Measurements from ENCODE around the gene COL9A3.

Gene COL9A3

DNA sequence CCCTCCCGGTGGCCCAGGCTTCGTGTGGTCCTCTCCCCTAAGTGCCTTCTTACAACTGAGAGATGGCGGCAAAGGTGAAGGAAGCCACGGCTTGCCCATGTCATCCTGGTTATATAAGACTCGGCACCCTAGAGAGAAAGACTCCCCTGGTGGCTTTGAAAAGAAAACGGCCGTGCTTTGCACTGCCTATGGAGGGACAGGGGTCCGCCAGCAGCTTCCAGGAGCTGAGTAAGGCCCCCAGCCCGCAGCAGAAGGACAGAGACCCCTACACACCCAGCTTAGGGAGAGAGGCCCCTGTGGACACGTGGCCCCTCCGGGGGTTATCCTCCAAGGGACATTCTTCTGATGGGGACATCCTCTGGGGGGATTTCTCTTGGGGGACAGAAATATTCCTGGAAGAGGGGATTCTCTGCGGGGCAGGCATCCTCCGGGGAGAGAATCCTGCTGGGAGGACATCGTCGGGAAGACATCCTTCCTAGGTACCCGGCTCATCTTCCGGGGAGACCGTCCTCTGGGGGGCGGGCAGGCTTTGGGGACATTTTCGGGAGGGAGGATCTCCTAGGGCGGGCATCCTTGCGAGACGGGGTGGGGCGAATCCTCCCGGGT, 12.7 kb upstream of the COL9A3 start:
- Histone ChIP-seq H3K36me3 (ENCODE audit: insufficient read depth, low read length) (peaks cover 21% of the 10 kb centered on the region), H3K27ac (no peak overlapping the region), H3K9ac (ENCODE audit: insufficient read length) (no peak overlapping the region), H3K9me3 (ENCODE audit: low read depth, low read length) (no peaks in the 10 kb centered on the region), H3K4me3 (peak overlapping the region; percentile 91)
- TF ChIP-seq POLR2AphosphoS5 (IDR thresholded peaks at IDR 0.05; ENCODE audit: borderline replicate concordance, low read depth, low read length) (no peak), EZH2 (IDR thresholded peaks at IDR 0.05) (no peak), FOXP2 (optimal IDR thresholded peaks at IDR 0.05; ENCODE audit: control extremely low read depth, extremely low read length, insufficient read depth) (no peak)
- no peak for DNase-seq (ENCODE audit: low read depth, low spot score)

DNA sequence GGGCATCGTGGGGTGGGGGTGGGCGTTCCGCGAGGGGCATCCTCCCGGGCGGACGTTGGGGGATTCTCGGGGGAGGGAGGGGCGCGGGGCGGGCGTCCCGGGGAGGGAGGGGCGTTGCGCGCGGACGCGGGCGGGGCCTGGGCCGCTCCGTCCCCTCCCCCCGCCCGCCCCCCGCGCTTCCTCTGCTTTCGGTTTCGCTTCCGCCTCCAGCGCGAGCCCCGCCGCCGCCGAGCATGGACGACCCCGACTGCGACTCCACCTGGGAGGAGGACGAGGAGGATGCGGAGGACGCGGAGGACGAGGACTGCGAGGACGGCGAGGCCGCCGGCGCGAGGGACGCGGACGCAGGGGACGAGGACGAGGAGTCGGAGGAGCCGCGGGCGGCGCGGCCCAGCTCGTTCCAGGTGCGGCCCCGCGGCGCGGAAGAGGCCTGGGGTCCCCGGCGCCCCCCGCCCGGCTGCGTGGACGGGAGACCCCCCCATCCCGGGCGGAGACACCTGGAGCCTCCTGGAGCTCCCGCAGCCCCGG, 12.2 kb upstream of the COL9A3 start, which contains the start of gene OGFR:
TSS of gene OGFR (plus strand) at position 209 of the 528 bp plus-strand sequence. CDS start at position 234, 25 bp downstream.
- H3K9me3 ChIP-seq (ENCODE audit: low read depth, low read length): no peaks in the 10 kb centered on the region
- peaks cover 21% of the 10 kb centered on the region for H3K36me3 ChIP-seq (ENCODE audit: insufficient read depth, low read length)
- no peak within 1 kb of the TSS for H3K27ac ChIP-seq
- TF ChIP-seq FOXP2 (optimal IDR thresholded peaks at IDR 0.05; ENCODE audit: control extremely low read depth, extremely low read length, insufficient read depth) (no peak), POLR2AphosphoS5 (IDR thresholded peaks at IDR 0.05; ENCODE audit: borderline replicate concordance, low read depth, low read length) (peak; percentile 72; the same call in 1 of the 2 replicates), EZH2 (IDR thresholded peaks at IDR 0.05) (no peak)
- DNase-seq (ENCODE audit: low read depth, low spot score): no peak
- H3K9ac ChIP-seq (ENCODE audit: insufficient read length): peak within 1 kb of the TSS; percentile 81
- H3K4me3 ChIP-seq: peak within 1 kb of the TSS; percentile 91

DNA sequence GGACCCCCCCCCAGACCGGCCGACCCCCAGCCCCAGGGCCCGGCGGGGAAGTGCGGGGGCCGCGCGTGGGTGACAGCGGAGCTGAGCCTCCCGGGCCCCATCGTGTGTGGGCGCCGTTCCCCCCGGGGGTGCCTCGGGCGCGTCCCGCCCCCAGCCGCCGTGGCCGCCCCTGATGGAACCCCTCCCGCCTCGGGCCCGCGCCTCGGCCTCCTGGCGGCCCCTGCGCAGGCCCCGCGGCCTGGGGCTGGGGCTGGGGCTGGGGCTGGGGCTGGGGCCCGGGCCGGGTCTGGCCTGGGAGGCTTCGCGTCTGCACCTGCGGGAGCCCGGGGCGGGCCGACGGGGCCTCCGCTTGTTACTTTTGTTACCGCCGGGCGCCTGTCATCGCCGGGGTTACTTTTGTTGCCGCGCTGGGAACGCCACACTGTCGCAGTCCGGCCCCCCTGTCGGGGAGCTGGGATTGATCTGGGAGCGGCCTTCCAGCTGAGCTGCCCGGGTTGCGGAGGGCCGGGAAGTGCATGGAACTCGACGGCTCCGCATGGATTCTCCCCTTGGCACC, 11.6 kb upstream of the COL9A3 start:
- Histone ChIP-seq H3K36me3 (ENCODE audit: insufficient read depth, low read length) (peaks cover 19% of the 10 kb centered on the region), H3K4me3 (peak overlapping the region; percentile 91), H3K9me3 (ENCODE audit: low read depth, low read length) (no peaks in the 10 kb centered on the region), H3K27ac (no peak overlapping the region), H3K9ac (ENCODE audit: insufficient read length) (peak overlapping the region; percentile 81)
- TF ChIP-seq POLR2AphosphoS5 (IDR thresholded peaks at IDR 0.05; ENCODE audit: borderline replicate concordance, low read depth, low read length): no peak
- no peak for TF ChIP-seq FOXP2 (optimal IDR thresholded peaks at IDR 0.05; ENCODE audit: control extremely low read depth, extremely low read length, insufficient read depth)
- no peak for TF ChIP-seq EZH2 (IDR thresholded peaks at IDR 0.05)
- DNase-seq (ENCODE audit: low read depth, low spot score): no peak

DNA sequence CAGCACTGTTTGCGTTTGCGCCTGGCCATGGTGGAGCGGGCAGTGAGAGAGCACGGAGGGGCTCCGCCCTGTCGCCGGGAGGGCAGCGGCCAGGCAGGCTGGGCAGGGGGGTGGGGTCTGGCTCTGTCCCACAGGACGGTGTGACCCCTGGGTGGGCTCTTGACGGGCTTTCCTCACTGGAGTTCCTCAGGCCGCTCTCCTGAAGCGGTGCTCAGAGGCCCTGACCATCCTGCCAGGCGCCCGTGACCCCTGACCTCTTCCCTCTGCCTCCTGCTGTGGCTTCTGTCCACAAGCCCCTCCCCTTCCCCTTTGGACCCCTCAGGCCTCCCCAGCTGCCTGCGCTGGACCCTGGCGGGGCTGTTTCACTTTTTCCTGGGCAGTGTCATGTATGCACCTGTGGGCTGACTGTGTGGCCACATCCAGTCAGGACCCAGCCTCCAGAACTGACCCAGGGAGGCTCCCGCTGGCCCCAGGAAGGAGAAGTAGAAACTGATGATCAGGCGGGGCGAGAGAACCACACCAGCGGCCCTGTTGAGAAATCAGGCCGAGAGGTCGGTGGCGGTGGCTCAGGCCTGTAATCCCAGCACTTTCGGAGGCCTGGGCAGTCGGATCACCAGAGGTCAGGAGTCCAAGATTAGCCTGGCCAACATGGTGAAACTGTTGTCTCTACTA, 11.0 kb upstream of the COL9A3 start:
- peak overlapping the region; percentile 91 for H3K4me3 ChIP-seq
- H3K9ac ChIP-seq (ENCODE audit: insufficient read length): peak overlapping the region; percentile 81
- H3K9me3 ChIP-seq (ENCODE audit: low read depth, low read length): no peaks in the 10 kb centered on the region
- no peak overlapping the region for H3K27ac ChIP-seq
- DNase-seq (ENCODE audit: low read depth, low spot score): no peak
- TF ChIP-seq FOXP2 (optimal IDR thresholded peaks at IDR 0.05; ENCODE audit: control extremely low read depth, extremely low read length, insufficient read depth) (no peak), POLR2AphosphoS5 (IDR thresholded peaks at IDR 0.05; ENCODE audit: borderline replicate concordance, low read depth, low read length) (no peak), EZH2 (IDR thresholded peaks at IDR 0.05) (no peak)
- peaks cover 14% of the 10 kb centered on the region; the same call in 1 of the 2 replicates for H3K36me3 ChIP-seq (ENCODE audit: insufficient read depth, low read length)

DNA sequence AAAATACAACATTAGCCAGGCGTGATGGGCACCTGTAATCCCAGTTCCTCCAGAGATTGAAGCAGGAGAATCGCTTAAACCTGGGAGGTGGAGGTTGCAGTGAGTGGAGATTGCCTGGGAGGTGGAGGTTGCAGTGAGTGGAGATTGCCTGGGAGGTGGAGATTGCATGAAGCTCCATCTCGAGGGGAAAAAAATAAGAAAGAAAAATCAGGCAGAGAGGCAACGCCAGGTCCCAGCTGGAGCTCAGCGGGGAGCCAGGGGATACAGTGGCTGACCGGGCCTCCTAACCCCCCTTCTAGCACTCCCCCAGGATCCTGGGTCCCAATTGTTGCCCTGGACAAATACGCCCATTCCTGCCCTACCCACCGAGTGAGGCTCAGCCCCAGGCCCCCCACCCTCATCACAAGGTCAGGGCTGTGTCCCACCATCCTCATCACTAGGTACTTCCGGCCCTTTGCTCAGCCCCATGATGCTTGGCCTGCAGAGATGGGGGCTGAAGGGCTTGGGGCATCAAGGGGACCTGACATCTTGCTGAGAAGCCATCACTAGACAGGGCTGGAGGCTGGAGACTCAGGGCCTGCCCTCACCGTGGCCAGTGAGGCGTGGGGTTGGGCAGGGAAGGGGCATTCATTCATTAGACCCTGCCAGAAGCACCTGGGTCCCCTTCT, 10.3 kb upstream of the COL9A3 start:
- H3K4me3 ChIP-seq: peak overlapping the region; percentile 91
- TF ChIP-seq FOXP2 (optimal IDR thresholded peaks at IDR 0.05; ENCODE audit: control extremely low read depth, extremely low read length, insufficient read depth): no peak
- TF ChIP-seq POLR2AphosphoS5 (IDR thresholded peaks at IDR 0.05; ENCODE audit: borderline replicate concordance, low read depth, low read length): no peak
- TF ChIP-seq EZH2 (IDR thresholded peaks at IDR 0.05): no peak
- no peaks in the 10 kb centered on the region for H3K9me3 ChIP-seq (ENCODE audit: low read depth, low read length)
- no peak for DNase-seq (ENCODE audit: low read depth, low spot score)
- H3K27ac ChIP-seq: no peak overlapping the region
- peaks cover 14% of the 10 kb centered on the region; the same call in 1 of the 2 replicates for H3K36me3 ChIP-seq (ENCODE audit: insufficient read depth, low read length)
- H3K9ac ChIP-seq (ENCODE audit: insufficient read length): peak overlapping the region; percentile 81

DNA sequence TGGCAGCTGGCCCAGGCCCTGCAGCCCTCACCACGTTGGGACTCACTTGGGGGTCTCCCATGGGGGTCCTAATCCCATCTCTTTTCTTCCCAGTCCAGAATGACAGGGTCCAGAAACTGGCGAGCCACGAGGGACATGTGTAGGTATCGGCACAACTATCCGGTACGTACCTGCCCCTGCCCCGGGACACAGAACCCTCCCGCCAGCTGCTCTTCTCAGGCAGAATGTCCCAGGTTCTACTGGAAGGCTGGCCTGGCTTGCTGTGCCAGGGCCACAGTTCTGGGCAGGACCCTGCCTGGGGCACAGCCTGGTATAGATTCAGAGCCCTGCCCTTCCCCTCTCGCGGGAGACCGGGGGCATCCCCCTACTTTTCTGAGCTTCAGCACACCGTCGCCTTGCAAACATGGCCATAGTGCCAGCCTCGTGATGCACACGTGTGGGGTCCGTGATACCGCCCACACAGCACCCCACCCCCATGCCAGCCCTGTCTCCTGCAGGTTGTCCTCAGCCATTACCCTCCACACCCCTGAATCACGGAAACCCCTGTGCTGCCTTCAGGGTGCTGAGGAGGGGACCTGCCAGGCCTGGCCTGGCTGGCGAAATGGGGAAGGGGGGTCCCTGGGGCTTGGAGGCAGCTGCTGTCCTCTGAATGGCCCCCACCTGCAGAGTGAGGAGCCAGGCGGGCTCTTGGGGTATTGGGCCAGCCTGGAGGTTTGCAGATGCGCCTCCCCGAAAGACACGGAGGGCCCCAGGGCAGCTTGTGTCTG, 9.2 kb upstream of the COL9A3 start:
- no peak overlapping the region for H3K9ac ChIP-seq (ENCODE audit: insufficient read length)

DNA sequence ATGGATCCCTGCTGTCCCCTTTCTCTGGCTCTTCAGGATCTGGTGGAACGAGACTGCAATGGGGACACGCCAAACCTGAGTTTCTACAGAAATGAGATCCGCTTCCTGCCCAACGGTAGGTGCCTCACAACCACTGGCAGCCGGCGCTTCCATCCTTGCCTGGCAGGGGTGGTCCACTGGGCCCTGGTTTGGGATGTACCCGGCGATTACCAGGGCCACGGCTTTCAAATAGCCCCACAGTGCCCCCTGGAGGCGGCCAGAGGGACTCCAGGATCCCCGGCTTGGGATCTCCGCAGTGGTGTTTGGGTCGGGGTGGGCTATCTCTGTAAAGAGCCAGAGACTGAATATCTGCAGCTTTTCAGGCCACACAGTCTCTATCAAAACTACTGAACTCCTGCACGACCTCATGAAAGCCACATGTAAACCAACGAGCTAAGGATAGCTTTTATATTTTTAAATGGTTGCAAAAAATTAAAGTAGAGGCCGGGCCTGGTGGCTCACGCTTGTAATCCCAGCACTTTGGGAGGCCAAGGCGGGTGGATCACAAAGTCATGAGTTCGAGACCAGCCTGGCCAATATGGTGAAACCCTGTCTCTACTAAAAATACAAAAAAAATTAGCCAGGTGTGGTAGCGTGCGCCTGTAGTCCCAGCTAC, 8.5 kb upstream of the COL9A3 start:
- H3K9me3 ChIP-seq (ENCODE audit: low read depth, low read length): no peaks in the 10 kb centered on the region
- peaks cover 16% of the 10 kb centered on the region; the same call in 1 of the 2 replicates for H3K36me3 ChIP-seq (ENCODE audit: insufficient read depth, low read length)
- H3K27ac ChIP-seq: no peak overlapping the region
- TF ChIP-seq POLR2AphosphoS5 (IDR thresholded peaks at IDR 0.05; ENCODE audit: borderline replicate concordance, low read depth, low read length) (no peak), EZH2 (IDR thresholded peaks at IDR 0.05) (no peak), FOXP2 (optimal IDR thresholded peaks at IDR 0.05; ENCODE audit: control extremely low read depth, extremely low read length, insufficient read depth) (no peak)
- H3K4me3 ChIP-seq: no peak overlapping the region
- no peak overlapping the region for H3K9ac ChIP-seq (ENCODE audit: insufficient read length)
- no peak for DNase-seq (ENCODE audit: low read depth, low spot score)

More for the DNA sequence above, 9.2 kb upstream of the COL9A3 start:
- Histone ChIP-seq H3K4me3 (no peak overlapping the region), H3K27ac (no peak overlapping the region), H3K36me3 (ENCODE audit: insufficient read depth, low read length) (peaks cover 16% of the 10 kb centered on the region; the same call in 1 of the 2 replicates), H3K9me3 (ENCODE audit: low read depth, low read length) (no peaks in the 10 kb centered on the region)
- DNase-seq (ENCODE audit: low read depth, low spot score): no peak
- TF ChIP-seq POLR2AphosphoS5 (IDR thresholded peaks at IDR 0.05; ENCODE audit: borderline replicate concordance, low read depth, low read length) (no peak), FOXP2 (optimal IDR thresholded peaks at IDR 0.05; ENCODE audit: control extremely low read depth, extremely low read length, insufficient read depth) (no peak), EZH2 (IDR thresholded peaks at IDR 0.05) (no peak)
